Astrocyte of the spinal cord (primary cell): ENCODE results near the gene AJUBA.

ENCODE experiments used
- DNase-seq: peaks from one replicate; pipeline ENCODE4 v3.0.0; 2011; ENCODE audit warnings: low read depth, low spot score
- H3K4me3 ChIP-seq: 2 replicates; pipeline ENCODE4 v1.5.1; 2011; ENCODE audit warnings: low read depth, mild to moderate bottlenecking, low read length, moderate library complexity
- CTCF ChIP-seq: IDR thresholded peaks from 2 replicates; pipeline ENCODE4 v1.5.1; 2012; ENCODE audit warnings: low read depth, mild to moderate bottlenecking, low read length, inconsistent platforms
- in situ Hi-C: cut with HindIII; loops from 2 replicates; pipeline ENCODE4 v1.10.0; 2017; ENCODE audit warnings: low sequenced_read_pairs

AJUBA gene

GRCh38 chr14:22982477-22983245 lies at the start of gene AJUBA:
Gene AJUBA (minus strand): TSS chr14:22982551. CDS start chr14:22982266, 285 bp downstream.
- peak within 1 kb of the TSS; percentile 88 for H3K4me3 ChIP-seq
- peak; percentile 93 for DNase-seq
- no peak for TF ChIP-seq CTCF
- in situ Hi-C loops, result no loop called here

DNA sequence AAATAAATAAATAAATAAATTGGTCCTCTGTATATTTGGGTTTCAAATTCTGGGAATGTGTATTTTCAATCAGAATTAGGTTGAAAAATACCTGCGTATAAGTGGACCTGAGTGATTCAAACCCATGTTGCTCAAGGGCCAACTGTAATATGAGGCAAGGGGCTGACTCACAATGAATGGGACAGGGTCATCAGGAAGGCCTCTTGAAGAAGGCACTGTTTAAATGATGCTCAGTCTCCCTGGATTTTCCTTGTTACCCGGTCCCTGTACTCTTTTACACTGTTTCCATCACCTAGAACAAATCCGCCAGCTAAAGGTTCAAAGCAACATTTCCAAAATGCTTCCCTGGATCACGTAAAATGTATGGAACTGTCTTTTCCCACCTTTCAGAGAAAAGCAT lies 48.6 kb upstream of the AJUBA start:
- in situ Hi-C loops, result no loop called here
- no peak for TF ChIP-seq CTCF
- H3K4me3 ChIP-seq, result no peak overlapping the region
- DNase-seq, result no peak

GRCh38 chr14:23028799-23029198 lies 46.4 kb upstream of the AJUBA start:
- in situ Hi-C loops, result no loop called here
- TF ChIP-seq CTCF, result no peak
- H3K4me3 ChIP-seq, result no peak overlapping the region
- DNase-seq, result no peak

DNA sequence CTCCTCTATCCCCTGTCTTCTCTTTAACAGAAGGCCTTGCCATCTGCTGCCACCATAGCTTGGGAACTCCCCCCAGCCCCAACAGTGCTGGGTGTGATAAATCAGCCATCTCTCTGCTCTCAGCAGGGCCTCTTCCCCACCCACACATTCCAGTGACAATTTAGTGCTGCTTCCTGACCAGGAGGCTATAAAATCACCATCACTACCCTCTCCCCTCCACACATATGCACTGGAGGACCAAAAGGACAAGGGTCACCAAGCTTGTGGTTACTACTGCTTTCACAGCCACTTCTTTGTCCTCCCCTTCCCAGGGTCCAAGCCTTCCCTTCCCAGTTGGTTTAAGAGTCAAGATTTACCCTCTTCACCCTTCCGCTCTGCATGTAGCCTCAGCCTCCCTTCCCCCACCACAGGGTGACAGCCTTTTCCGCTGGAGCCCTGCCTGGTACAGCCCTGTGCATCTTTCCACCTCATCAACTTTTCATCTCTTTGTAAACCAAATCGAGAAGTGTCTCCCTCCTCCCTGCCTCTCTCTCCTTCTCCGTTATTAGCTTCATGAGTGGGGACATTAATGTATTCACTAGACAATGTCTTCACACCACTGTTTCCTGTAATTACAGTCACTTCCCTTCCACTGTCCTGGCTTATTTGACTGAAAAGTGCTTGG lies 42.9 kb upstream of the AJUBA start:
- TF ChIP-seq CTCF, result no peak
- no peak overlapping the region for H3K4me3 ChIP-seq
- no peak for DNase-seq
- in situ Hi-C loops, result no loop called here

DNA sequence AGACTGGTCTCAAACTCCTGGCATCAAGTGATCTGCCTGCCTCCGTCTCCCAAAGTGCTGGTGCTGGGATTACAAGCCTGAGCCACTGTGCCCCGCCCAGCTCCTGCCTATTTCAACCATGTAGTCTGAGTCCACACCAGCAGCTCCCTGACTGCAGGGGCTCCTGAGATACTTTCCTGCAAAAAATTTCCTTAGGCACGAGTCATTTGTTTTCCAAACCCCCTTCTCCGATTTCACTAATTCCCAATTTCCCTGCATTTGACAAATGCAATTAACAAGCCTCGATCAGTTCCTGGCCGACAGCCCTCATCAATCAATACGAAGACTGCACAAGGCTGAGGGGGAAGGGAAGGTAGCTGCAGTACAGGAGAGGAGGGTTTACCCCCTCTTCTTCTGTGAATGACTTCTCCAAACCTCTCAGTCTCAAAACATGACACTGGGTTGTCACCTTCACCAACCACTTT lies 42.3 kb upstream of the AJUBA start:
- no peak for DNase-seq
- no peak overlapping the region for H3K4me3 ChIP-seq
- TF ChIP-seq CTCF, result no peak
- in situ Hi-C loops, result no loop called here

DNA sequence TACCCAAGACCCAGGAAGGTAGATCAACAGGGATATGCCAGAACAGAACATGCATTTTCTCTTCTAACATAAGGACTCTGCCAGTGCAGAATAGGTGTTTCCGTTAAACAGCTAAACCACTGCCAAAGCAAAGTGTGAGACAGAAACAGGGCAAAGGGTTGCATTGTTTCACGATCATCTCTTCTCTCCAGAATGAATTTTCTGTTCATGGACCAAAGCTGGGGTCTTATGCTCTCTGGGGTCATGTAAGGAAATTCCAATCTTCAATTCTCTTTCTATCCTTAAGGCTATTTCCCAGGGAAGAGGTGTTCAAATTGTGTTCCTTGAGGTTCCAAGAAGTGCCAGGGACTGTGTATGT lies 41.4 kb upstream of the AJUBA start:
- in situ Hi-C loops, result no loop called here
- no peak overlapping the region for H3K4me3 ChIP-seq
- DNase-seq, result no peak
- TF ChIP-seq CTCF, result no peak
